GM20431 (cell line): Measurements from ENCODE around the gene IFI16.

ENCODE experiments used
- in situ Hi-C: fragments of 300-500 bp; cut with MseI, MboI; formaldehyde crosslinking; loops from one replicate; pipeline ENCODE4 v1.15.0; 2020; ENCODE audit warnings: low sequenced_read_pairs; ENCODE audit not compliant: unreplicated experiment

IFI16 gene

GRCh38 chr1:159009704-159010361, at the start of gene IFI16:
IFI16 (plus strand) TSS chr1:159009907; CDS start chr1:159014681, 4,774 bp downstream.
- in situ Hi-C loops = no loop called here

DNA sequence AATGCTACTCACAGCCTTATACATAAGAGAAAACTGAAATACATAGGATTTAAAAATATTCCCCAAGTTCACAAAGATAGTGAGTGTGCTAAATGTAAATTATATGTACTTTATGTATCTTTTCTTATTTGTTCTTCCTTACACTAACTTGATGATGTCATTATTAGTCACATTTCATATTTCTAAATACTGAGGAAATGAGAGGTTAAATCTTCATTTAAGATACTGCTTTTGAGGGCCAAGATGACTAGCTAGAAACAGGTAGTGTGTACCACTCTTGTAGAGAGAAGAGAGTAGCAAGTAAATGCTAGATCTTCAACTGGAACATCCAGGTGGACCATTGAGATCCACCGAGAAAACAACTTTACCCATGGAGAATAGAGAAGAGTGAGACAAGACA, 48.5 kb upstream of the IFI16 start:
- in situ Hi-C loops = no loop called here

GRCh38 chr1:158962983-158963382, 46.7 kb upstream of the IFI16 start:
- in situ Hi-C loops = no loop called here

DNA sequence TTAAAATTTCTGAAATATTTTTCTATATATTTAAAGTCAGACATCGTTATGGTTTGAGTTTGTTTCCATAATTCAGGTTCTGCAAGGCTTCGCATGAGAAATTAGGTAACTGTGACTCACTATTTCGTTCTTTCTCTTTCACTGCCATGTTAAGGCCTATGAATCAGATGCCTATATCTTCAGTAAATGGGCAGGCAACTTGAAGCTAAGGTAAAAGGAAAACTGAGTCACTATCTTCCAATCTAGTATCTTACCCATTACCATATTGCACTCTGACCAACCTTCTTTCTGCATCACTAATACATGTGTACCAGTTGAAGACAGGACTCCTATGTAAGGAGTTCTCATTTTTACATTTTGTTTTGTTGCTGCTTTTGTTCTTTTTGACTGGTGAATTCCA, 40.5 kb upstream of the IFI16 start:
- in situ Hi-C loops = no loop called here

DNA sequence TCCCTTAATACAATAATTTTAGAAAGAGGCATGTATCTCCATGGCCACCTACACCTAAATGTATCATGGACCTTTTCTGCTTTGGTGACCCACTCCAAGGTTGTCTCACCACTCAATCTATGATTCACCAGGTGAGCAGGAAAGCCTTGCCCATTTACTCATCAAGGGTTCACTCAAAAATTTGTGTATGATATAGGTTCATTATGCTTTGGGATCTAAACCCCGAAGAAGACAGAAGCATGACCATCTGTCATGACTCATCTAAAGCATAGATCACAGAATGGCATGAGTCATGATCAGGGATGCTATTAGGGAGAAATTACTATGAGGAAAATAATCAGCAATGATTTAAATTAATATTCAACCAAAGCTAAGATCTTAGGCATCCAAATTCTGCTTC, 39.9 kb upstream of the IFI16 start:
- in situ Hi-C loops = no loop called here

DNA sequence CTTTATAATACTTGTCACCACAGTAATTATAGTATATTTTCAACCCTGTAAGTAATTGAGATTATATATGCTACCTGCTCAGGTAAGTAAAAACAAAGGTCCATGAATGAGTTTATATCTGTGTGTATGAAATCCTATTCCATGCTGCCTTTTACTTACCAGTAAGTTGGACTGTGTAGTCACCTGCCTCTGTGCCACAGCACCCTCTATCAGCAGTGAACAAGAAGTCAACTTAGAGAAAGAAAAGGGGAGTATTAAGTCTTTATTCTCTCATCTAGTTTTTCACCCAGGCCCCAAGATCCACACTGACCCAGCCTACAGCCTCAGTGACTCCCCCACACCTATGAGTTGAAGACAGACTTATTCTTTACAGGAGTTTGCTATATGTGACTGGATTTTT, 36.9 kb upstream of the IFI16 start:
- in situ Hi-C loops = no loop called here

DNA sequence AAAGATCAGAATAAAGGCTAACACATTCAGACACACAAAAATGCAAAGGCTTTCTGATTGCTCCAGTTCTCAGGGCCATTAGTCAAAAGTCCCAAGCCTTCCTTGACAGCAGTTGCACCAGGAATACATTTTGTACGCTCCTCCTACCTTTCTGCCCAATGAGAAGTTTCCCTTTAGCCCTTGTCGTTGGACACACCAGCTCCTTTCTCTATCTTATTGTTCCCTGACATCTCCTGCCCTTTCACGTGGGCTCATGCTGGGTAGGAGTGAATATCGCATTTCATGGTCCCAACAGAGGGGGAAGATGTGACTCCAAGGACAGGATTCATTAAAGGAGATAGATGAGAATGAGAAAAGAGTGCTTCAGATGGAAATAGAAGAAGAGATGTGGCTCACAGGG, 33.5 kb upstream of the IFI16 start:
- in situ Hi-C loops = loop anchor here (25.0 kb wide), 1 partner anchor 464 kb away; no protein-coding TSS in a partner anchor

- in situ Hi-C loops = loop anchor here (25.0 kb wide), 1 partner anchor 466 kb away; no protein-coding TSS in a partner anchor
These were observed 31.0 kb upstream of the IFI16 start for GRCh38 chr1:158978730-158979129.

DNA sequence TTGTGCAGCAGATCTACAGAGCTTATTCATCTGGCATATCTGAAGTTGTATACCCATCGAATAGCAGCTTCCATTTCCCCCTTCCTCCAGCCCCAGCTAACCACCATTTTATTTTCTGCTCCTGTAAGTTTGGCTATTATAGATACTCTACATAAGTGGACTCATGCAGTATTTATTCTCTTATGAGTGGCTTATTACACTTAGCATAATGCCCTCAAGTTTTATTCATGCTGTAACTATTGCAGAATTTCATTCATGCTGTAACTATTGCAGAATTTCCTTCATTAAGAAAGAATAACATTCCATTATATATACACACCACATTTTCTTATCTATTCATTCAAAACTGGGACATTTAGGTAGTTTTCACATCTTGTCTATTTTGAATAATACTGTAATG, 30.5 kb upstream of the IFI16 start:
- in situ Hi-C loops = loop anchor here (25.0 kb wide), 1 partner anchor 467 kb away; no protein-coding TSS in a partner anchor

DNA sequence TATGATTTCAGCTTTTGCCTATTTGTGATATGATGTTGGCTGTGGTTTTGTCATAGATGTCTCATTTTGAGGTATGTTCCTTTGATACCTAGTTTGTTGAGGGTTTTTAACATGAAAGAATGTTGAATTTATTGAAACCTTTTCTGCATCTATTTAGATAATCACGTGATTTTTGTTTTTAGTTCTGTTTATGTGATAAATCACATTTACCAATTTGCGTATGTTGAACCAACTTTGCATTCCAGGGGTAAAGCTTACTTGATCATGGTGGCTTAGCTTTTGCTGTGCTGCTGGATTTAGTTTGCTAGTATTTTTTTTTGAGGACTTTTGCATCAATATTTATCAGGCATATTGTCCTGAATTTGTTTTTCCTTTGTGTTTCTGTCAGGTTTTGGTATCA, 26.5 kb upstream of the IFI16 start:
- in situ Hi-C loops = loop anchor here (25.0 kb wide), 1 partner anchor 471 kb away; no protein-coding TSS in a partner anchor

- in situ Hi-C loops = loop anchor here (25.0 kb wide), 1 partner anchor 472 kb away; no protein-coding TSS in a partner anchor
These were observed 25.3 kb upstream of the IFI16 start for GRCh38 chr1:158984386-158984785.

- in situ Hi-C loops = loop anchor here (25.0 kb wide), 1 partner anchor 477 kb away; no protein-coding TSS in a partner anchor
These were observed 20.3 kb upstream of the IFI16 start for GRCh38 chr1:158989424-158989823.

GRCh38 chr1:158992787-158993312, 16.9 kb upstream of the IFI16 start:
- in situ Hi-C loops = loop anchor here (10.0 to 25.0 kb wide), 2 partner anchors 198 to 481 kb away; no protein-coding TSS in a partner anchor

GRCh38 chr1:158996998-158997397, 12.7 kb upstream of the IFI16 start:
- in situ Hi-C loops = loop anchor here (10.0 to 25.0 kb wide), 2 partner anchors 202 to 485 kb away; no protein-coding TSS in a partner anchor

DNA sequence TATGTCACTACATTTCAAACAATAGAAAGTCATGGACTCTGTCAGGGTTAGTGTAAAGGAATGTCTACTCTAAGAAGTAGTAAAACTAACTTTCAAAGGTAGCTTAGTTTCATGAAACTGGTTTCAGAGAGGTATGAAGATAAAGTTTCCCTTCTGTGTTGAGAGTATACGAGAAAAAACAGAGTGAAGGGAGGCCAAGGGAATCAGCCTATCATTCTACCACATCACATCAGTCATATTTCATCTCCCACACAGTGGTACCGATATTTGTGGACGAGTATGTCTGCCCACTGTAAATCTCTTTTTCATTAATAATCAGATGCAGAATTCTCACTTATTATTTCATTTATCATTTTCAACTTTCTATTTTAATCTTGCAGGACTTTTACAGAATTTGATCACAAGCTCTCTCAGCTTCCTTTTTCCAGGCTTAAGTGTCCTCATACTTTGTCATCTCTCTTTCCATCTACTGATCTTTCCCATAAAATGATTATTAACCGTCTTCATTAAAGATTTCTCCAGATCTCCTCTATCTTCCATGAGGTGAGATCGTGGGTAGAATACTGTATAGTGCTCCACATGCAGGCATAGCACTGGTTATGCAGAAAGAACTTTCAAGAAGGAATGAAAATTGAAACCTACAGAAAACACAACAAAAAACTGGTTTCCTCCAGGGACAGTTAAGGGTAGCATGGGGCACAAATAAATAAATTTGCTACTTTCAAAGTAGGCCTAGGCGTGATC, 11.5 kb upstream of the IFI16 start:
- in situ Hi-C loops = loop anchor here (10.0 to 25.0 kb wide), 2 partner anchors 203 to 486 kb away; no protein-coding TSS in a partner anchor

DNA sequence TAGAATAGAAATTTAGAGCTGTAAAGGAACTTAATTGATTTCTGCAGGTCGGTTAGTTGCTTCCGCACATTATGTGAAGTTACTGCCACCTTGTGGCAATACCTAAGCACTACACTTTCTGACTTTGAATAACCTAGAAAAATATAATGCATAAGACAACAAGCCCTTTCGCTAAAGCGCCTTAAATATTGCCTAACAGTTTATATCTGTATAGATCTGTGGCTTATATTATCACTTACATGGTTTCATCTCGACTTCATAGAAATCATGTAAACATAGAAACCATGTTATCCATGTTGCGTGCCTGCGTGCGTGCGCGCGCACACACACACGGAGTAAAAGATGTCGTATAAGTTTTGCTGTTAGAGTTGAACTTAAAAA, 10.9 kb upstream of the IFI16 start:
- in situ Hi-C loops = loop anchor here (10.0 to 25.0 kb wide), 2 partner anchors 204 to 486 kb away; no protein-coding TSS in a partner anchor

DNA sequence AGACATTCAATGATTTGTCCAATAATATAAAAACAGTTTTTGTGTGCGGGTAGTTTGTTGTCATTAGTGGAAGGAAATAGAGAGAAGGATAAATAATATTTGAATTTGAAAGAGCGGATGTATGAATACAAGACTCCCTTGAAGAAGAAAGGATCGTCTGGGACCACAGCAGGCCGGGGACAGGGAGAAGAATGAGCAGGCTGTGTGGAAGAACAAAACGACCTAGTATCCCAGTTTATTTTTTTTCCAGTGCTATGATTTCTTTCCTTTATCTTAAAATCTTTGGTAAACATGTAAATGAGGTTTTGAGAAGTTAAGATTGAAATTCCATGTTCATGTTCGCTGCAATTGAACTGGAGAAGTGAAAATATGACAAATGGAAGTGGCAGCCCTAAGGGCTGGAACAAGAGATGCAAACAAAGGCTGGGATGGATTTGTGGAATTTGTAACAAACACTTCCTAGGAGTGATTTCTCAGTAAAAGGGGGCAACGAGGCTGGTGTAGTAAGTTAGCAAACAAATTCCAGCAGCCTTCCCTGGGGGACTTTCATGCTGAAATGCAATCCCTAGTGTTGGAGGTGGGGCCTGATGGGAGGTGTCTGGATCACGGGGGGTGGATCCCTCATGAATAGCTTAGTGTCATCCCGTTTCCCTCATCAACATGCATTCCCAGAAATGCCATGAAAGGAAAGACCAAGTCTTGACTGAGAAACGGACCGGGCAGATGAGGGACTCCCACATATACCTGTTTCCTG, 10.2 kb upstream of the IFI16 start:
- in situ Hi-C loops = loop anchor here (10.0 to 25.0 kb wide), 2 partner anchors 205 to 487 kb away; no protein-coding TSS in a partner anchor

DNA sequence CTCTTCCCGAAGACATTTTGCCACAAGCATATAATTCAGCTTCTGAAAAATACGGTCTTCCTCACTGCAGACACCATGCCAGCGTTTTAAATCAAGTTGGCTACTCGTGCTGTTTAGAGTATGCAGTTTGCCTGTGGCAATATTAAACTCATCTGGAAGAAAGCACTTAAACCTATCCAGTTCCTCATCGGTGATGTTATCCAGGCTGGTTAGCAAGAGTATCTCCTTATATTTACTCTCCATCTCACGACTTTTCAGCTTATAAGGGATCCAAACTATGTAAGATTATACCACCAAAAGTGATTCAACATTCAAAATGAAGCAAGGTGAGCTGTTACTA, 9.7 kb upstream of the IFI16 start:
- in situ Hi-C loops = no loop called here

GRCh38 chr1:159000625-159001024, 9.1 kb upstream of the IFI16 start:
- in situ Hi-C loops = no loop called here

- in situ Hi-C loops = no loop called here
These were observed 4.5 kb upstream of the IFI16 start for GRCh38 chr1:159005161-159005560.
